ENCODE measurements around the gene KLRK1. TPM values are rescaled to one million over a fixed set of nuclear protein-coding genes. Genes with fewer than 3 reads are reported as not detected.
"Not testable (repeated sequence)": the region's sequence is repeated elsewhere in the genome, so short reads cannot be mapped to it uniquely, and the experiment has no call there.

Gene KLRK1
- polyA plus RNA-seq, 1 of the 3 experiments (the other 2 are of a cell fraction) = not detected

GRCh38 chr12:10372559-10372958 is 17.3 kb downstream of the KLRK1 start:
- H3K4me3 ChIP-seq (ENCODE audit: low read depth in 2 of 2, low read length in 1 of 2) = no peak overlapping the region
- H2AFZ ChIP-seq (ENCODE audit: low read depth) = no peak overlapping the region
- H3K36me3 ChIP-seq (replicated peaks in 1 of 2; ENCODE audit: control insufficient read depth in 1 of 2, insufficient read depth in 2 of 2, low read length in 1 of 2) = no peaks in the 10 kb centered on the region
- WGBS (ENCODE audit: low lambda C conversion rate) = no CpG with 5 or more reads among the region's 1 CpG
- no peak overlapping the region for H3K9ac ChIP-seq
- DNase-seq = no peak
- H3K4me1 ChIP-seq (ENCODE audit: control insufficient read depth in 1 of 2, insufficient read depth in 2 of 2, low read depth in 1 of 2, low read length in 1 of 2) = no peaks in the 10 kb centered on the region
- H3K9me2 ChIP-seq = no peaks in the 10 kb centered on the region
- ChIA-PET POLR2A (no interaction called here), CTCF (no interaction called here)
- H3K4me2 ChIP-seq = no peak overlapping the region
- no peaks in the 10 kb centered on the region for H3K79me2 ChIP-seq (ENCODE audit: insufficient read depth)
- no peaks in the 10 kb centered on the region for H3F3A ChIP-seq (replicated peaks; ENCODE audit: insufficient read depth)
- peaks cover 22% of the 10 kb centered on the region; the same call in 1 of the 2 replicates for H3K27me3 ChIP-seq (ENCODE audit: insufficient read depth)
- H3K27ac ChIP-seq (ENCODE audit: low read depth in 2 of 2, low read length in 1 of 2) = no peak overlapping the region
- no peak for TF ChIP-seq NRF1 (IDR thresholded peaks at IDR 0.05; ENCODE audit: low read depth, low read length)
- no peak for TF ChIP-seq RXRA (IDR thresholded peaks at IDR 0.05; ENCODE audit: borderline replicate concordance, low read depth)
- TF ChIP-seq, protein P1, sequence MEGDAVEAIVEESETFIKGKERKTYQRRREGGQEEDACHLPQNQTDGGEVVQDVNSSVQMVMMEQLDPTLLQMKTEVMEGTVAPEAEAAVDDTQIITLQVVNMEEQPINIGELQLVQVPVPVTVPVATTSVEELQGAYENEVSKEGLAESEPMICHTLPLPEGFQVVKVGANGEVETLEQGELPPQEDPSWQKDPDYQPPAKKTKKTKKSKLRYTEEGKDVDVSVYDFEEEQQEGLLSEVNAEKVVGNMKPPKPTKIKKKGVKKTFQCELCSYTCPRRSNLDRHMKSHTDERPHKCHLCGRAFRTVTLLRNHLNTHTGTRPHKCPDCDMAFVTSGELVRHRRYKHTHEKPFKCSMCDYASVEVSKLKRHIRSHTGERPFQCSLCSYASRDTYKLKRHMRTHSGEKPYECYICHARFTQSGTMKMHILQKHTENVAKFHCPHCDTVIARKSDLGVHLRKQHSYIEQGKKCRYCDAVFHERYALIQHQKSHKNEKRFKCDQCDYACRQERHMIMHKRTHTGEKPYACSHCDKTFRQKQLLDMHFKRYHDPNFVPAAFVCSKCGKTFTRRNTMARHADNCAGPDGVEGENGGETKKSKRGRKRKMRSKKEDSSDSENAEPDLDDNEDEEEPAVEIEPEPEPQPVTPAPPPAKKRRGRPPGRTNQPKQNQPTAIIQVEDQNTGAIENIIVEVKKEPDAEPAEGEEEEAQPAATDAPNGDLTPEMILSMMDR (IDR thresholded peaks at IDR 0.05) = no peak
- TF ChIP-seq YY1 (IDR thresholded peaks at IDR 0.05; ENCODE audit: low read depth) = no peak
- TF ChIP-seq RAD21 (IDR thresholded peaks at IDR 0.05; ENCODE audit: low read length) = no peak
- no peaks in the 10 kb centered on the region for H4K20me1 ChIP-seq (ENCODE audit: insufficient read depth)
- H3K9me3 ChIP-seq = no peaks in the 10 kb centered on the region

GRCh38 chr12:10371893-10372535 is 17.8 kb downstream of the KLRK1 start:
- 4% methylated on average over 6 of the region's 6 CpGs for WGBS (ENCODE audit: low lambda C conversion rate)
- H3F3A ChIP-seq (replicated peaks; ENCODE audit: insufficient read depth); H3K79me2 ChIP-seq (ENCODE audit: insufficient read depth); H3K9me2 ChIP-seq; DNase-seq; H3K4me1 ChIP-seq (ENCODE audit: control insufficient read depth in 1 of 2, insufficient read depth in 2 of 2, low read depth in 1 of 2, low read length in 1 of 2); H3K9me3 ChIP-seq; H3K4me3 ChIP-seq (ENCODE audit: low read depth in 2 of 2, low read length in 1 of 2); H3K36me3 ChIP-seq (replicated peaks in 1 of 2; ENCODE audit: control insufficient read depth in 1 of 2, insufficient read depth in 2 of 2, low read length in 1 of 2); POLR2A ChIA-PET; H2AFZ ChIP-seq (ENCODE audit: low read depth); H3K27ac ChIP-seq (ENCODE audit: low read depth in 2 of 2, low read length in 1 of 2); CTCF ChIA-PET; H3K9ac ChIP-seq; H3K4me2 ChIP-seq; H4K20me1 ChIP-seq (ENCODE audit: insufficient read depth): not testable (repeated sequence)
- H3K27me3 ChIP-seq (ENCODE audit: insufficient read depth) = peaks cover 22% of the 10 kb centered on the region; the same call in 1 of the 2 replicates

DNA sequence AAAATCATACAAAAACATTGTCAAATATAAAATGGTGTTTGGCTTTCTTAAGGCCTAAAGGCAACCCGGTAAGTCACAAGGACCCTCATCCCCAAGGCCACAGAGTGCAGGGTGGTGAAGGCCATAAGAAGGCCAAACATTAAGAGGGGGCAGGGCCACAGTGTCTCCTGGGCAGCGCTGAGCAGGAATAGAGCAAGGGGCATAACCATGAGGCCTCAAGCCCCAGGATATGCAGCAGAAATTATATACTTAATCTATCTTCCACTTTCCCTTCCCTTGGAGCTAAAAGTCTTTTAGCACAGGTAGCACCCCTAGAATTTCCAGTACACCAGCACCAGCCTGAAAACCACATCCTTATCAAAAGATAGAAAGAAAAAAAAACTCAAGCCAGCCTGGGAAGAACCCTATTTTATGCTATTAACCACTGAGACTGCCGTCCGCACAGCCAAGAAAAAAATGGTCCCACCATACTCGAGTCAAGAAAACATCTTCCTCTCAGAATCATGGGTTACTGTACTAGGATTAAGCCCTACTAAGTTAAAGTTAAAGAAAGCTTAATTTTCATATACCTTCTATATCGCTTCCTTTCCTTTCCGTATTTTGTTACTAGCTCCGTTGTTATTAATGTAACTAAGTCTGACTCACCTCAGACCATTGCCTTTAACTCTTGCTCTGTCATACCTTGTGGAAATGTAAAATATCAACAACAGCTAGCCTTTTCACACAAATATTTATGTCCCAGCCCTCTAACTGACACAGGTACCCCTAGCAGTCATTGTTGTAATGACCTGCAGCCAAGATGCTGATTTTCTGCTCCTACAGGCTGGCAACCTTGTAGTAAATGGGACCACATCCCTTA is 20.1 kb downstream of the KLRK1 start:
- peaks cover 22% of the 10 kb centered on the region; the same call in 1 of the 2 replicates for H3K27me3 ChIP-seq (ENCODE audit: insufficient read depth)
- H4K20me1 ChIP-seq (ENCODE audit: insufficient read depth) = no peaks in the 10 kb centered on the region
- ChIA-PET POLR2A (no interaction called here), CTCF (no interaction called here)
- no peak overlapping the region for H3K4me3 ChIP-seq (ENCODE audit: low read depth in 2 of 2, low read length in 1 of 2)
- H3K36me3 ChIP-seq (replicated peaks in 1 of 2; ENCODE audit: control insufficient read depth in 1 of 2, insufficient read depth in 2 of 2, low read length in 1 of 2) = no peaks in the 10 kb centered on the region
- WGBS (ENCODE audit: low lambda C conversion rate) = 47% methylated on average over 8 of the region's 8 CpGs
- H3F3A ChIP-seq (replicated peaks; ENCODE audit: insufficient read depth) = no peaks in the 10 kb centered on the region
- H3K9me2 ChIP-seq = no peaks in the 10 kb centered on the region
- H3K27ac ChIP-seq (ENCODE audit: low read depth in 2 of 2, low read length in 1 of 2) = no peak overlapping the region
- peaks cover 0 to 3% of the 10 kb centered on the region in 2 experiments; a peak in 1 of 4 replicates for H3K4me1 ChIP-seq (ENCODE audit: control insufficient read depth in 1 of 2, insufficient read depth in 2 of 2, low read depth in 1 of 2, low read length in 1 of 2)
- H3K9ac ChIP-seq = no peak overlapping the region
- no peak overlapping the region for H2AFZ ChIP-seq (ENCODE audit: low read depth)
- H3K9me3 ChIP-seq = no peaks in the 10 kb centered on the region
- no peaks in the 10 kb centered on the region for H3K79me2 ChIP-seq (ENCODE audit: insufficient read depth)
- DNase-seq = no peak
- no peak overlapping the region for H3K4me2 ChIP-seq
- TF ChIP-seq JUND (IDR thresholded peaks at IDR 0.05) (no peak), REST (IDR thresholded peaks at IDR 0.05; ENCODE audit: low read depth, low read length) (no peak), USF1 (IDR thresholded peaks at IDR 0.05; ENCODE audit: borderline replicate concordance, low read depth) (no peak), RCOR1 (IDR thresholded peaks at IDR 0.05; ENCODE audit: low read length) (no peak), MXI1 (IDR thresholded peaks at IDR 0.05; ENCODE audit: low read depth, low read length) (no peak), CHD2 (IDR thresholded peaks at IDR 0.05; ENCODE audit: low read length, partially characterized antibody) (no peak), RAD21 (IDR thresholded peaks at IDR 0.05; ENCODE audit: low read length) (no peak), FOXJ3 (CRISPR knock-in tag; IDR thresholded peaks at IDR 0.05) (no peak)

Data from SK-N-SH (cell line).